Endothelial cell of umbilical vein (primary cell): ENCODE data around the gene PLPP3. TPM values are rescaled to one million over a fixed set of nuclear protein-coding genes. Genes with fewer than 3 reads are reported as not detected.
A peak's percentile ranks its signal among the peaks of the same experiment; 100 is the strongest.

Source experiments
- BruUV-seq: library from RNA; stranded (reverse); fragments of 400-500 nt; replicated peaks from 2 replicates; lab custom pipeline; 2021; lab: Mats Ljungman, UMichigan
- CTCF ChIA-PET: fragments of 300-600, 350-600 bp; sonication (Branson Sonifier 250); formaldehyde crosslinking; loops from one replicate; lab custom pipeline; 2021; ENCODE audit warnings: antibody characterized with exemption, inconsistent platforms; lab: Charles Lee
- POLR2A ChIA-PET: fragments of 300-600, 350-600 bp; sonication (Branson Sonifier 250); formaldehyde crosslinking; loops from one replicate; lab custom pipeline; 2021; ENCODE audit warnings: antibody characterized with exemption, inconsistent platforms; lab: Charles Lee
- DNase-seq: peaks from one replicate; pipeline ENCODE4 v3.0.0-alpha.2; 2011; ENCODE audit warnings: low read depth, low spot score
- FAIRE-seq: peaks from 2 replicates; lab custom pipeline; 2011; peaks lifted over from hg19 to GRCh38; lab: Jason Lieb, UNC
- H2AFZ ChIP-seq: 2 replicates; pipeline ENCODE4 v1.6.0; 2012; ENCODE audit warnings: low read depth, low read length, control low read depth, inconsistent platforms
- H3K27ac ChIP-seq: 2 replicates; pipeline ENCODE4 v1.5.1; 2011; ENCODE audit warnings: low read depth, mild to moderate bottlenecking, control low read depth, low read length, moderate library complexity; ENCODE audit not compliant: insufficient read depth
- H3K27me3 ChIP-seq, 2 experiments: 2 replicates each; pipeline versions ENCODE4 v1.6.0 to v1.6.1; 2011; ENCODE audit warnings: low read length in 2 of 2, mixed read lengths in 1 of 2; ENCODE audit not compliant: control insufficient read depth in 2 of 2, insufficient read depth in 2 of 2
- H3K36me3 ChIP-seq, 2 experiments: 2 replicates in 1 of 2; 3 replicates in 1 of 2; pipeline ENCODE4 v1.5.1; 2011; ENCODE audit warnings: low read length in 2 of 2, mild to moderate bottlenecking in 1 of 2, moderate library complexity in 1 of 2; ENCODE audit not compliant: control insufficient read depth in 2 of 2, insufficient read depth in 2 of 2; ENCODE audit errors: extremely low read depth in 1 of 2
- H3K4me1 ChIP-seq: 3 replicates; pipeline ENCODE4 v1.5.1; 2011; ENCODE audit warnings: mild to moderate bottlenecking, low read length; ENCODE audit not compliant: control insufficient read depth, insufficient read depth; ENCODE audit errors: extremely low read depth
- H3K4me2 ChIP-seq: 2 replicates; pipeline ENCODE4 v1.6.1; 2011; ENCODE audit warnings: low read length, control low read depth, mixed read lengths; ENCODE audit not compliant: insufficient read depth
- H3K4me3 ChIP-seq, 3 experiments: fragments of 200-600 bp in 1 of 3; sonication (generic), shearing (Covaris generic) in 1 of 3; replicated peaks in 1 of 3; 2 replicates each; pipeline ENCODE4 v1.5.1; 2011 to 2016; ENCODE audit warnings: control low read depth in 3 of 3, low read length in 3 of 3, mild to moderate bottlenecking in 2 of 3, inconsistent platforms in 1 of 3, low read depth in 1 of 3, moderate library complexity in 1 of 3; ENCODE audit not compliant: insufficient read depth in 1 of 3
- H3K79me2 ChIP-seq: 2 replicates; pipeline ENCODE4 v1.6.0; 2012; ENCODE audit warnings: low read length, inconsistent platforms; ENCODE audit not compliant: control insufficient read depth, insufficient read depth
- H3K9ac ChIP-seq: replicated peaks from 2 replicates; pipeline ENCODE3; 2011; ENCODE audit warnings: low read length, control low read depth; ENCODE audit not compliant: insufficient read depth; ENCODE audit errors: extremely low read depth
- H3K9me1 ChIP-seq: replicated peaks from 3 replicates; pipeline ENCODE4 v1.6.0; 2011; ENCODE audit warnings: mild to moderate bottlenecking, low read length; ENCODE audit not compliant: control insufficient read depth, insufficient read depth; ENCODE audit errors: extremely low read depth
- H3K9me3 ChIP-seq: replicated peaks from 2 replicates; pipeline ENCODE4 v1.5.1; 2012; ENCODE audit warnings: low read length, inconsistent platforms; ENCODE audit not compliant: control insufficient read depth, insufficient read depth
- H4K20me1 ChIP-seq: replicated peaks from 2 replicates; pipeline ENCODE3; 2011; ENCODE audit warnings: mild to moderate bottlenecking, low read length; ENCODE audit not compliant: control insufficient read depth, insufficient read depth; ENCODE audit errors: extremely low read depth
- CTCF ChIP-seq, 2 donors: IDR thresholded peaks; 1 replicate in 1 of 2; 2 replicates in 1 of 2; pipeline ENCODE4 v1.5.1; 2011; ENCODE audit warnings: low read length in 2 of 2, mild to moderate bottlenecking in 2 of 2, moderate library complexity in 2 of 2, control low read depth in 1 of 2, inconsistent platforms in 1 of 2, low read depth in 1 of 2; ENCODE audit not compliant: insufficient read depth in 1 of 2; ENCODE audit errors: extremely low read depth in 1 of 2
- EZH2 ChIP-seq: IDR thresholded peaks from 2 replicates; pipeline ENCODE4 v1.6.1; 2012; ENCODE audit warnings: borderline replicate concordance, low read depth, mild to moderate bottlenecking, moderate library complexity, low read length, inconsistent platforms; ENCODE audit not compliant: severe bottlenecking
- FOS ChIP-seq: IDR thresholded peaks from 2 replicates; pipeline ENCODE4 v1.6.1; 2011; ENCODE audit warnings: mild to moderate bottlenecking, low read length, moderate library complexity, borderline replicate concordance; ENCODE audit not compliant: insufficient read depth
- GATA2 ChIP-seq: IDR thresholded peaks from 2 replicates; pipeline ENCODE4 v1.7.0; 2011; ENCODE audit warnings: low read depth, mild to moderate bottlenecking, moderate library complexity, mixed read lengths, low read length; ENCODE audit not compliant: insufficient read length, insufficient read depth
- JUN ChIP-seq: IDR thresholded peaks from 2 replicates; pipeline ENCODE4 v1.6.1; 2011; ENCODE audit warnings: borderline replicate concordance, low read depth; ENCODE audit not compliant: insufficient read length, insufficient read depth
- MAX ChIP-seq: IDR thresholded peaks from 2 replicates; pipeline ENCODE4 v1.6.1; 2011; ENCODE audit not compliant: insufficient read depth, insufficient read length
- MYC ChIP-seq: IDR thresholded peaks from one replicate; pipeline ENCODE4 v1.6.1; 2011; ENCODE audit warnings: mild to moderate bottlenecking, low read depth, low read length
- POLR2A ChIP-seq: IDR thresholded peaks from 2 replicates; pipeline ENCODE4 v1.6.1; 2012; ENCODE audit warnings: low read depth, mild to moderate bottlenecking, control low read depth, low read length
- POLR2AphosphoS5 ChIP-seq: IDR thresholded peaks from 2 replicates; pipeline ENCODE4 v1.6.1; 2012; ENCODE audit warnings: low read depth, mild to moderate bottlenecking, control low read depth, low read length, moderate library complexity; ENCODE audit not compliant: insufficient read depth
- dilution Hi-C: fragments of 300-500 bp; cut with MboI; formaldehyde crosslinking; loops from one replicate; pipeline ENCODE4 v1.15.0; 2019; ENCODE audit warnings: low sequenced_read_pairs; ENCODE audit not compliant: extremely low pct_ligation_motif_present
- intact Hi-C: fragments of 100-400 bp; cut with micrococcal nuclease; formaldehyde crosslinking; loops from one replicate; pipeline ENCODE4 v1.10.0; 2022
- polyA plus RNA-seq, 4 experiments: library from polyadenylated mRNA; depleted of rRNA in 3 of 4; stranded (reverse) in 3 of 4; unstranded in 1 of 4; fragments of >200 nt; gene quantifications; 2 replicates each; pipeline versions ENCODE4 v1.2.1 to v1.2.3, GENCODE V29; 2011 to 2012; ENCODE audit warnings: missing spikeins in 1 of 4
- total RNA-seq: library from RNA; stranded (reverse); gene quantifications from 2 replicates; pipeline ENCODE4 v1.2.3, GENCODE V29; 2021

Gene PLPP3
- total and polyA plus RNA-seq, 2 donors (not counting 3 experiments of a cell fraction or from before 2014, with no cell fraction given): 11.3 to 14.1 TPM

GRCh38 chr1:56491441-56491840 is 87.9 kb downstream of the PLPP3 start:
- no peaks in the 10 kb centered on the region for H3K9me3 ChIP-seq
- BruUV-seq: no TSS peak
- H3K4me1 ChIP-seq: peaks cover 24% of the 10 kb centered on the region
- ChIA-PET CTCF (interaction anchor here (1.4 to 1.8 kb wide), 2 partner anchors 21 to 86 kb away, joined by 4 read pairs; no protein-coding TSS in a partner anchor), POLR2A (no interaction called here)
- no peaks in the 10 kb centered on the region for H4K20me1 ChIP-seq
- intact Hi-C loops (loop anchor here (2.0 to 5.0 kb wide), 2 partner anchors 87 to 189 kb away; partner anchors contain the start of gene PLPP3), dilution Hi-C loops (no loop called here)
- no peaks in the 10 kb centered on the region for H3K79me2 ChIP-seq
- no peak overlapping the region for H3K4me3 ChIP-seq
- DNase-seq (peak; percentile 88), FAIRE-seq (peak; percentile 74)
- TF ChIP-seq FOS: peak; percentile 33
- peak; percentile 23 for TF ChIP-seq POLR2AphosphoS5
- TF ChIP-seq CTCF (IDR thresholded peaks at IDR 0.05; ENCODE audit: extremely low read depth in 1 of 2, insufficient read depth in 1 of 2, low read depth in 1 of 2, low read length in 2 of 2): no peak
- no peak for TF ChIP-seq JUN
- peak; percentile 83 for TF ChIP-seq GATA2
- no peak for TF ChIP-seq MAX
- TF ChIP-seq EZH2: no peak
- no peak for TF ChIP-seq POLR2A
- TF ChIP-seq MYC: no peak
- H3K27ac ChIP-seq: no peak overlapping the region
- peak overlapping the region; percentile 41 for H3K4me2 ChIP-seq
- H3K9me1 ChIP-seq: no peaks in the 10 kb centered on the region
- H3K9ac ChIP-seq: no peak overlapping the region
- peaks cover 0 to 2% of the 10 kb centered on the region in 2 experiments for H3K36me3 ChIP-seq
- H3K27me3 ChIP-seq: no peaks in the 10 kb centered on the region
- no peak overlapping the region for H2AFZ ChIP-seq
